Measurements from ENCODE around the gene ADO. TPM values are rescaled to one million over a fixed set of nuclear protein-coding genes. Genes with fewer than 3 reads are reported as not detected.
A peak's percentile ranks its signal among the peaks of the same experiment; 100 is the strongest.
"Not testable (repeated sequence)": the region's sequence is repeated elsewhere in the genome, so short reads cannot be mapped to it uniquely, and the experiment has no call there.

The ADO gene
- 34.5 and 34.9 TPM in 2 replicates for total RNA-seq
- polyA plus RNA-seq (2012): 26.5 TPM

- DNase-seq (ENCODE audit: low read depth): peak; percentile 93
Observed at GRCh38 chr10:62804356-62805230, at the start of gene ADO. Gene ADO, plus strand, starts transcription at chr10:62804720. Its CDS starts 340 bp downstream, at chr10:62805060.

- DNase-seq (ENCODE audit: low read depth): no peak
Observed at GRCh38 chr10:62754963-62755362, 49.6 kb upstream of the ADO start.

GRCh38 chr10:62755662-62756653 is 48.6 kb upstream of the ADO start:
- DNase-seq (ENCODE audit: low read depth): no peak

- DNase-seq (ENCODE audit: low read depth): peak; percentile 93
Observed at GRCh38 chr10:62759599-62760175, 44.8 kb upstream of the ADO start.

- no peak for DNase-seq (ENCODE audit: low read depth)
Observed at GRCh38 chr10:62760401-62760800, 44.1 kb upstream of the ADO start.

- no peak for DNase-seq (ENCODE audit: low read depth)
Observed at GRCh38 chr10:62761115-62761514, 43.4 kb upstream of the ADO start.

- DNase-seq (ENCODE audit: low read depth): peak; percentile 64
Observed at GRCh38 chr10:62763155-62763554, 41.4 kb upstream of the ADO start.

- DNase-seq (ENCODE audit: low read depth): no peak
Observed at GRCh38 chr10:62764011-62764410, 40.5 kb upstream of the ADO start.

GRCh38 chr10:62765726-62766125 is 38.8 kb upstream of the ADO start:
- DNase-seq (ENCODE audit: low read depth): no peak

- DNase-seq (ENCODE audit: low read depth): no peak
Observed at GRCh38 chr10:62766386-62766785, 38.1 kb upstream of the ADO start.

GRCh38 chr10:62769574-62770242 is 34.8 kb upstream of the ADO start:
- peak; percentile 60 for DNase-seq (ENCODE audit: low read depth)

GRCh38 chr10:62772186-62772974 is 32.1 kb upstream of the ADO start:
- peak; percentile 47 for DNase-seq (ENCODE audit: low read depth)

GRCh38 chr10:62778125-62778524 is 26.4 kb upstream of the ADO start:
- DNase-seq (ENCODE audit: low read depth): no peak

- no peak for DNase-seq (ENCODE audit: low read depth)
Observed at GRCh38 chr10:62779487-62780248, 24.9 kb upstream of the ADO start.

GRCh38 chr10:62784537-62784936 is 20.0 kb upstream of the ADO start:
- not testable (repeated sequence) for DNase-seq (ENCODE audit: low read depth)

- DNase-seq (ENCODE audit: low read depth): not testable (repeated sequence)
Observed at GRCh38 chr10:62788285-62788684, 16.2 kb upstream of the ADO start.

- peak; percentile 33 for DNase-seq (ENCODE audit: low read depth)
Observed at GRCh38 chr10:62788861-62789467, 15.6 kb upstream of the ADO start.

GRCh38 chr10:62790019-62790555 is 14.4 kb upstream of the ADO start:
- DNase-seq (ENCODE audit: low read depth): no peak

GRCh38 chr10:62790571-62790970 is 13.9 kb upstream of the ADO start:
- no peak for DNase-seq (ENCODE audit: low read depth)

Measured in myocyte (in vitro differentiated cells).